Measurements from ENCODE around the gene GABBR1. TPM values are rescaled to one million over a fixed set of nuclear protein-coding genes. Genes with fewer than 3 reads are reported as not detected.

Gene GABBR1
- 7.7 and 8.8 TPM in 2 replicates for total RNA-seq

DNA sequence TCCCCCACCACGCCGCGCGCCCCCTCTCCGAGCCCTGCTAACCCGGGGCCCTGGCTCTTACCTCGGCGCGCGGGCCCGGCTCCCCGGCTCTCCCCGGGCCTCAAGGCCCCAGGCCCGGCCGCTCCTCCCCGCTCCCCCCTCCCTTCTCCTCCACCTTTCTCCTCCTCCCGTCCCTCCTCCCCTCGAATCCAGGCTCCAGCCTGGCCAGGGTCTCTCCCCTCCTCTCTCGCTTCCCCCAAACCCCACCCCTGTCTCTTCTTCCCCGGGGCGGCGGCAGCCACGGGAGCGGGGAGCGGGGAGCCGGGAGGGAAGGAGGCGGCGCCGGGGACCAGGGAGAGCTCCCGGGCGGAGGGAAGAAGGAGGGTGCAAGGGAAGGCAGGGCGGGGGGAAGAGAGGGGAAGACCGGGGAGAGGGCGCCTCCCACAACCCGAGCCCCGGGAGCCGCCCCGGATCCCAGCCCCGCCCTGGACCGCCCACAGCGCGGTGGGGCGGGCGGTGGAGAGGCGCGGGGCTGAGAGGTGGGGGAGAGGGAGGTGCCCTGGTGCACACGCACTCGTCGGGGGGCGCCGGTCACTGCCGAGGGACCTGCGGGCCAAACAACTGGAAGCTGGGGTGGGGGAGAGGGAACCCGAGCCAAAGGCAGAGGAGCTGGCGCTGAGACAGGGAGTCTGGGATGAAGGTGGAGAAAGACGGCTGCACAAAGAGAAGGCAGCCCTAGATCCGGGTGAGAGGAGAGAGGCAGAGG lies at the start of gene GABBR1:
GABBR1 (minus strand) TSS at position 395 of the 745 bp plus-strand sequence. CDS start 798 bp downstream, outside the sequence.

GRCh38 chr6:29680904-29681303 lies 47.9 kb upstream of the GABBR1 start, which contains the start of gene ZFP57:
ZFP57 (minus strand) TSS chr6:29681152; CDS start chr6:29677003, 4,149 bp downstream.

GRCh38 chr6:29656798-29657197 lies 23.8 kb upstream of the GABBR1 start, which contains the start of gene MOG:
MOG (plus strand) TSS chr6:29657092; CDS start chr6:29657210, 118 bp downstream.

GRCh38 chr6:29584821-29585220 lies 48.2 kb downstream of the GABBR1 start, which contains the start of gene OR2H2:
OR2H2 (plus strand) TSS chr6:29585121; CDS start chr6:29587945, 2,824 bp downstream.

DNA sequence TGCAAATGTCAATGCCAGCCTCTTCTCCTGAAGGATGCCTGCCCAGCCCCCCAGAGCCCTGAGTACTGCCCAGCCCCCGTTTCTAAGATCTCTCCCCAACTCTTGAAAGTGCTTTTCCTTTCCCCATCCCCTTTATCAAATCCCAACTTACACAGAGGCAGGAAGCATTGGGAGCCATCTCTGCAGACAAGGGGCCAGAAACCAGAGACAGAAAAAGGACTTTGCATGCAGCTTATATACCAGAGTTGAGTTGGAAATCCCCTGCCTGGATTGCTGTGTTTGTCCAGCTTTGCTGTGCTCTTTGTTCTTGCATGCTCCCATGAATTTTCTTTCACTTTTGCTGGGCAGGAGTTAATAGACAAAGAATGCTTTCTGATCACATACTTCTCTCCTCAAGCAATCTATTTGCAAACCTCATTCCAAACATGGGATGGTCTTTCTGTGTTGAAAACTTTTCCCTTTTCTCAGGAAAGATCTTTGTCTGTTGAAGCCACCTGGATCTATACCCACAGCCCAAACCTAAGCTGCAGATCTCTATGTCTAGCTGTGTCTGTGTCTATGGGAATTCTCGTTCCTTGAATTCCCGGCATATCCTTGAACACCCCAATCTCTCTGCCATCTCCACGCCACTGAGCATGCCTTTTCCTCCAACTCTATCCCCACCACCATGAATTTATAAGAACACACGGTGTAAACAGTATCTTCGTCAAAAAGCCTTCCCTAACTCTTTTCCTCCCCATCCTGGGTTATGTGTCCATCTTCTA lies 73.3 kb downstream of the GABBR1 start, which contains the start of gene UBD:
UBD (minus strand) TSS at position 209 of the 764 bp plus-strand sequence; CDS start at position 178, 31 bp downstream.

Other genes starting within 250 kb of the GABBR1 start
- gene OR12D2, start 237.6 kb downstream of the GABBR1 start, total RNA-seq = not detected in 2 replicates
- not detected in 2 replicates for gene OR12D1, start 218.3 kb downstream of the GABBR1 start, total RNA-seq
- not detected in 2 replicates for gene OR10C1, start 193.9 kb downstream of the GABBR1 start, total RNA-seq
- not detected in 2 replicates for gene OR11A1, start 176.1 kb downstream of the GABBR1 start, total RNA-seq
- not detected in 2 replicates for gene OR2H1, start 176.0 kb downstream of the GABBR1 start, total RNA-seq
- not detected in 2 replicates for gene MAS1L, start 145.2 kb downstream of the GABBR1 start, total RNA-seq
- not detected in 2 replicates for gene UBD, start 73.5 kb downstream of the GABBR1 start, total RNA-seq
- gene OR2H2, start 48.1 kb downstream of the GABBR1 start, total RNA-seq = not detected in 2 replicates
- gene MOG, start 23.9 kb upstream of the GABBR1 start, total RNA-seq = not detected in 2 replicates
- not detected in 2 replicates for gene ZFP57, start 48.0 kb upstream of the GABBR1 start, total RNA-seq
- gene HLA-F, start 90.3 kb upstream of the GABBR1 start, total RNA-seq = 0.26 and 1.4 TPM in 2 replicates
- gene HLA-G, start 194.6 kb upstream of the GABBR1 start, total RNA-seq = not detected in 2 replicates